ENCODE data around the gene DUSP23.

- no peak for TF ChIP-seq CTCF (IDR thresholded peaks at IDR 0.05; ENCODE audit: insufficient read depth, low read length, poor library complexity, severe bottlenecking)
- TF ChIP-seq EZH2phosphoT487 (conservative IDR thresholded peaks at IDR 0.05; ENCODE audit: low read length), result no peak
Observed at GRCh38 chr1:159827102-159827490, 46.3 kb downstream of the DUSP23 start.
